Activated B cell treated with CpG ODN at 0.5 μM for 24 hours (primary cell): ENCODE measurements around the gene TTC39B. TPM values are rescaled to one million over a fixed set of nuclear protein-coding genes. Genes with fewer than 3 reads are reported as not detected.

Source experiments
- ATAC-seq: fragments of 200-7000 bp; cut with Tn5 transposase; one replicate; pipeline ENCODE4 v1.10.0; 2021; ENCODE audit warnings: low read depth, mild to moderate bottlenecking, moderate library complexity
- CTCF ChIA-PET: fragments of 350-600 bp; sonication (Branson Sonifier 250); formaldehyde crosslinking; loops from one replicate; lab custom pipeline; 2021; ENCODE audit warnings: antibody characterized with exemption; lab: Charles Lee
- POLR2A ChIA-PET: fragments of 350-600 bp; sonication (Branson Sonifier 250); formaldehyde crosslinking; loops from one replicate; lab custom pipeline; 2021; ENCODE audit warnings: antibody characterized with exemption; lab: Charles Lee
- DNase-seq: peaks from one replicate; pipeline ENCODE4 v3.0.0; 2022
- H3K27ac Mint-ChIP-seq: one replicate; pipeline ENCODE4 v1.8.0; 2020; ENCODE audit warnings: mixed read lengths
- H3K27me3 Mint-ChIP-seq: one replicate; pipeline ENCODE4 v1.8.0; 2021; ENCODE audit warnings: mixed read lengths
- H3K36me3 Mint-ChIP-seq: one replicate; pipeline ENCODE4 v1.8.0; 2021; ENCODE audit warnings: low read depth, mixed read lengths
- H3K4me1 Mint-ChIP-seq: one replicate; pipeline ENCODE4 v1.8.0; 2021; ENCODE audit warnings: mixed read lengths
- H3K4me3 Mint-ChIP-seq: one replicate; pipeline ENCODE4 v1.8.0; 2020; ENCODE audit warnings: mild to moderate bottlenecking, mixed read lengths
- H3K9me3 Mint-ChIP-seq: one replicate; pipeline ENCODE4 v1.8.0; 2020; ENCODE audit warnings: mixed read lengths
- intact Hi-C: fragments of 100-400 bp; cut with micrococcal nuclease; formaldehyde crosslinking; loops from one replicate; pipeline ENCODE4 v1.15.1; 2024
- total RNA-seq: library from RNA; stranded (reverse); gene quantifications from 2 replicates; pipeline ENCODE4 v1.2.3, GENCODE V29; 2022
- TF ChIP-seq, protein P1 (sequence below): fragments of 200-600 bp; IDR thresholded peaks from one replicate; pipeline ENCODE4 v1.8.0; 2022; ENCODE audit warnings: antibody characterized with exemption, mild to moderate bottlenecking

Gene TTC39B
- total RNA-seq, 1 donor from 2014 or later, result 6.6 TPM

DNA sequence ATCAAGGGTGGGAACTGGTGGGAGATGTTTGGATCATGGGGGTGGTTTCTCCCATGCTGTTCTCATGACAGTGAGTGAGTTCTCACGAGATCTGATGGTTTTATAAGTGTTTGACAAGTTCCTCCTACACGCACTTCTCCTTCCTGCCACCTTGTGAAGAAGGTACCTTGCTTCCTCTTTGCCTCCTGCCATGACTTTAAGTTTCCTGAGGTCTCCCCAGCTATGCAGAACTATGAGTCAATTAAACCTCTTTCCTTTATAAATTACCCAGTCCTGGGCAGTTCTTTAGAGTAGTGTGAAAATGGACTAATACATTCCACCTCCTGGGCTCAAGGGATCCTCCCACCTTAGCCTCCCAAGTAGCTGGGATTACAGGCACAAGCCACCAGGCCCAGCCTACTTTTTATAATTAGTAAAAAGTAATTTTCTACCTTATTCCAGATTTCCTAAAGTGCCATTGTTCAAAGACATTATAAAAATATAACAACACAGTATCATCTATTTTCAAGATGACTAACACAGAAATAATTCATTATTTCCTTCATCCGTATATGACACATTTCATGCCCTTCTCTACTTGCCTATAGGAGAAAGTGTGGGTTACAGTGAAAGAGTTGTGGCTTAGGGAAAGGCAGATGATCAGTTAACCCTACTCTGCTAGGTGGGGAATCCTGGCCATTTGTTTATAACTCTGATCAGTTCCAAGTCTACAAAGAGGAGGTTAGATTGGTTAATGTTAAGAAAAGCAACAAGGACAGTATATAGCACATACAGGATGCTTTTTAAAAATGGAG lies 99.9 kb downstream of the TTC39B start:
- H3K27ac Mint-ChIP-seq, result no peak overlapping the region
- ATAC-seq (no peak), DNase-seq (no peak)
- no peaks in the 10 kb centered on the region for H3K4me1 Mint-ChIP-seq
- CTCF ChIA-PET, result no interaction called here
- TF ChIP-seq, protein P1, sequence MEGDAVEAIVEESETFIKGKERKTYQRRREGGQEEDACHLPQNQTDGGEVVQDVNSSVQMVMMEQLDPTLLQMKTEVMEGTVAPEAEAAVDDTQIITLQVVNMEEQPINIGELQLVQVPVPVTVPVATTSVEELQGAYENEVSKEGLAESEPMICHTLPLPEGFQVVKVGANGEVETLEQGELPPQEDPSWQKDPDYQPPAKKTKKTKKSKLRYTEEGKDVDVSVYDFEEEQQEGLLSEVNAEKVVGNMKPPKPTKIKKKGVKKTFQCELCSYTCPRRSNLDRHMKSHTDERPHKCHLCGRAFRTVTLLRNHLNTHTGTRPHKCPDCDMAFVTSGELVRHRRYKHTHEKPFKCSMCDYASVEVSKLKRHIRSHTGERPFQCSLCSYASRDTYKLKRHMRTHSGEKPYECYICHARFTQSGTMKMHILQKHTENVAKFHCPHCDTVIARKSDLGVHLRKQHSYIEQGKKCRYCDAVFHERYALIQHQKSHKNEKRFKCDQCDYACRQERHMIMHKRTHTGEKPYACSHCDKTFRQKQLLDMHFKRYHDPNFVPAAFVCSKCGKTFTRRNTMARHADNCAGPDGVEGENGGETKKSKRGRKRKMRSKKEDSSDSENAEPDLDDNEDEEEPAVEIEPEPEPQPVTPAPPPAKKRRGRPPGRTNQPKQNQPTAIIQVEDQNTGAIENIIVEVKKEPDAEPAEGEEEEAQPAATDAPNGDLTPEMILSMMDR, result no peak
- peaks cover 24% of the 10 kb centered on the region for H3K36me3 Mint-ChIP-seq
- POLR2A ChIA-PET, result no interaction called here
- intact Hi-C loops, result no loop called here
- no peak overlapping the region for H3K4me3 Mint-ChIP-seq
- no peaks in the 10 kb centered on the region for H3K27me3 Mint-ChIP-seq
- peaks cover 5% of the 10 kb centered on the region for H3K9me3 Mint-ChIP-seq

DNA sequence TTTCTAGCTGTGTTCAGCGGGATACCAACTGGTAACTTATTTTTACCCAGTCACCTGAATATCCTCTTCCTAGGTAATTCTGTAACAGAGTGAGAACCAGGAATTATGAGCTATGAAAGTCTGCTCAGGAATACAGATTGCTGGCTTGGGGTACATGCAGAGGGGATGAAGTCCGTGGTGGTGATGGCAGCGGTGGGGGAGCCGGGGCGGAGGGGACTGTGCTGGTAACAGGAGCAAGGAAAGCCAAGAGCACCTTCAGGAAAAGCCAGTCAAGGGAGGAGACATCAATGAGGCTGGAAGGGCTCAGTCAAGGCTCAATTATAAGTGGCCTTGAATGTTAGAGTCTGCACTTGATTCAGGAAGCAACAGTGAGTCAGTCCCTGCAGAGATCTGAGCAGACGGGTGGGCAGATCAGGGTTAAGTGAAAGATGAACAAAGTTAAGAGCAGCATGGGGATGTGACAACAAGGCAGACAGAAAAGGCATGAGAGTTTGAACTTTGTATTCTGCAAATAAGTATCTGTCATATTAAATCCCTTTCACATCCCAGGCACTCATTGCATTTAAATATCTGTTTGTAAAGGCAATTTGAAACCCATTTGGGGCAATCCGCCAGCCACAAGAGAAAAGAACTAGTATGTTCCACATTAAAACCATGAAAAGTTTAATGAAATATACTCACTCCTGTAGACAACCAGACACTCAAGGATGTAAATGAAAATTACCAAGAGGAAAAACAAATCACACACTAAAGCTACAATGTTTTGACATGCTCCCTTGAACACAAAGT lies 101.2 kb downstream of the TTC39B start:
- DNase-seq (no peak), ATAC-seq (no peak)
- Mint-ChIP-seq H3K27me3 (no peaks in the 10 kb centered on the region), H3K4me1 (no peaks in the 10 kb centered on the region), H3K36me3 (peaks cover 24% of the 10 kb centered on the region), H3K27ac (no peak overlapping the region), H3K4me3 (no peak overlapping the region), H3K9me3 (peaks cover 5% of the 10 kb centered on the region)
- TF ChIP-seq, protein P1, result no peak
- intact Hi-C loops, result no loop called here
- CTCF ChIA-PET, result interaction anchor here (1.0 kb wide), 1 partner anchor 31 kb away, joined by 4 read pairs; no protein-coding TSS in a partner anchor
- POLR2A ChIA-PET, result interaction anchor here (0.9 kb wide), 1 partner anchor 270 kb away, joined by 7 read pairs; no protein-coding TSS in a partner anchor

DNA sequence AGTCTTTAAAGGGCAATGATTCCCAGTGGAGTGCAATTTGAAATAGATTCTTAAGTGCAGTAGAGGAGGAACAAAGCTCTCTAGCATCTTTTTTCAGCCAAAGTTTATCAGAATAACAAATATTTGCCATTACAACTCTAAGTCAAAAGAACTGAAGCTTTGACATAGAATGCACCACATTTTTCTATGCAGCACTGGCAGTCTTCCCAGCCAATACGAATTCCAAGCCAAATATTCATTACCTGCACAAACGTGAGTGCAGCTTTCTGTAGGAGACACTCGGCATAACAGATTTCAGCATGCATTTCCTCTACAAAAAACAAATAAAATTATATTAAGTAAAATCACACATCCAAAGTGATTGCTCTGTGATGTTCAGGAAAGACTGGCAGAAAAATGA lies 103.4 kb downstream of the TTC39B start:
- ChIA-PET POLR2A (no interaction called here), CTCF (no interaction called here)
- H3K9me3 Mint-ChIP-seq, result peaks cover 5% of the 10 kb centered on the region
- H3K4me1 Mint-ChIP-seq, result no peaks in the 10 kb centered on the region
- intact Hi-C loops, result no loop called here
- no peaks in the 10 kb centered on the region for H3K27me3 Mint-ChIP-seq
- H3K27ac Mint-ChIP-seq, result no peak overlapping the region
- no peak for DNase-seq
- TF ChIP-seq, protein P1, result no peak
- no peak for ATAC-seq
- H3K36me3 Mint-ChIP-seq, result peaks cover 21% of the 10 kb centered on the region
- H3K4me3 Mint-ChIP-seq, result no peak overlapping the region

DNA sequence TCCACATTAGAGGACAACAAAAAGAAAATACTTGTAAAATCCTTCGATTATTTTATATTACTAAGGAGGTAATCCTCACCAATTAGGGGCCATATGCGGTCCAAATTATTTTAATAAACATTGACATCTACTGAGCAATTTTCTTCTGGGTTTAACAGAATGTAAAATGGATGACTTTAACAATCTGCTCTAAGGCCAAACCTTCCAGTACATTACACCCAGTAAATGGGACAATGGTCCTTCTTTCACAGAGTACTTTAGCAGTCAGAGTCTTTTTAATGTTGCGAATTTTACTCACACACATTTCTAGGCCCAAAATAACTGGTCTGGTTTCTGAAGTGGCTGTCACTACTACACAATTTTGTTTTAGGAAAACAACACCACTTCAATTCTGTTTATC lies 106.9 kb downstream of the TTC39B start:
- Mint-ChIP-seq H3K4me1 (no peaks in the 10 kb centered on the region), H3K27me3 (no peaks in the 10 kb centered on the region), H3K4me3 (no peak overlapping the region), H3K36me3 (peaks cover 21% of the 10 kb centered on the region), H3K27ac (no peak overlapping the region), H3K9me3 (peaks cover 8% of the 10 kb centered on the region)
- ATAC-seq (no peak), DNase-seq (no peak)
- TF ChIP-seq, protein P1, result no peak
- ChIA-PET POLR2A (no interaction called here), CTCF (no interaction called here)
- intact Hi-C loops, result no loop called here

DNA sequence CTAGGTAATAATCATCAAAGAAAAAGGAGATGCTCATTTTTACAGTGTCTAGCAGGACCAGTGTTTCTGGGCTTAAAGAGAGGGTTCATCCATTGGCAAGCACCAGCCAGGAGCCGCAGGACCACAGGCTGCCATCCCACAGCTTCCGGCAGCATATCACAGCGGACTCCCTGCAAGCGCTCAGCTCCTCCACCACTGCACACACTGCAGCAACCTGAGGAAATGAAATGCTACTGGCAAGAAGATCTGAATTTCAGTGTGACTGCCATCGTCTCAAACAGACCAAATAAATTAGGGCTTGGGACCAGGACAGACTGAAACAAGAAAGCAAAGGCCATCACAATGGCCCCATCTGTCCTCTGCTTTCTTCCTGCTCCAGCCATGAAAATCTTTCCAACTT lies 114.2 kb downstream of the TTC39B start:
- peaks cover 51% of the 10 kb centered on the region for H3K36me3 Mint-ChIP-seq
- H3K27ac Mint-ChIP-seq, result no peak overlapping the region
- H3K9me3 Mint-ChIP-seq, result peaks cover 8% of the 10 kb centered on the region
- CTCF ChIA-PET, result no interaction called here
- no peak for DNase-seq
- ATAC-seq, result no peak
- no peaks in the 10 kb centered on the region for H3K27me3 Mint-ChIP-seq
- H3K4me3 Mint-ChIP-seq, result no peak overlapping the region
- intact Hi-C loops, result no loop called here
- H3K4me1 Mint-ChIP-seq, result no peaks in the 10 kb centered on the region
- POLR2A ChIA-PET, result interaction anchor here (0.5 kb wide), 1 partner anchor 317 kb away, joined by 6 read pairs; no protein-coding TSS in a partner anchor
- TF ChIP-seq, protein P1, result no peak
